GM21515 (cell line): Measurements from ENCODE around the gene PTPRN2.
"Not testable (repeated sequence)": the region's sequence is repeated elsewhere in the genome, so short reads cannot be mapped to it uniquely, and the experiment has no call there.

Source experiments
- ATAC-seq: cut with Tn5 transposase; IDR thresholded peaks from one replicate; pipeline ENCODE4 v1.9.1; 2021; ENCODE audit not compliant: unreplicated experiment

The PTPRN2 gene

GRCh38 chr7:157994319-157994718 is 593.3 kb downstream of the PTPRN2 start:
- no peak for ATAC-seq

GRCh38 chr7:157993406-157994105 is 594.1 kb downstream of the PTPRN2 start:
- ATAC-seq, result no peak

GRCh38 chr7:157992511-157993160 is 595.0 kb downstream of the PTPRN2 start:
- ATAC-seq, result no peak

- no peak for ATAC-seq
Measured at GRCh38 chr7:157991761-157992160, 595.9 kb downstream of the PTPRN2 start.

GRCh38 chr7:157991351-157991750 is 596.3 kb downstream of the PTPRN2 start:
- ATAC-seq, result no peak

- ATAC-seq, result no peak
Measured at GRCh38 chr7:157990881-157991250, 596.8 kb downstream of the PTPRN2 start.

- no peak for ATAC-seq
Measured at GRCh38 chr7:157990226-157990880, 597.3 kb downstream of the PTPRN2 start.

- no peak for ATAC-seq
Measured at GRCh38 chr7:157989589-157989988, 598.0 kb downstream of the PTPRN2 start.

GRCh38 chr7:157987906-157988305 is 599.7 kb downstream of the PTPRN2 start:
- ATAC-seq, result no peak

GRCh38 chr7:157986051-157986450 is 601.6 kb downstream of the PTPRN2 start:
- ATAC-seq, result no peak

GRCh38 chr7:157985636-157986035 is 602.0 kb downstream of the PTPRN2 start:
- ATAC-seq, result no peak

- ATAC-seq, result no peak
Measured at GRCh38 chr7:157984423-157985163, 603.0 kb downstream of the PTPRN2 start.

- no peak for ATAC-seq
Measured at GRCh38 chr7:157983502-157984422, 603.9 kb downstream of the PTPRN2 start.

- no peak for ATAC-seq
Measured at GRCh38 chr7:157981778-157982177, 605.8 kb downstream of the PTPRN2 start.

- no peak for ATAC-seq
Measured at GRCh38 chr7:157980774-157981173, 606.8 kb downstream of the PTPRN2 start.

GRCh38 chr7:157980341-157980731 is 607.3 kb downstream of the PTPRN2 start:
- ATAC-seq, result not testable (repeated sequence)

GRCh38 chr7:157979636-157980340 is 607.8 kb downstream of the PTPRN2 start:
- no peak for ATAC-seq

- ATAC-seq, result no peak
Measured at GRCh38 chr7:157978766-157979165, 608.9 kb downstream of the PTPRN2 start.

GRCh38 chr7:157977717-157978496 is 609.7 kb downstream of the PTPRN2 start:
- no peak for ATAC-seq
